OCI-LY3 (cell line): Measurements from ENCODE around the gene DKK3.

ENCODE experiments used
- CTCF ChIP-seq: fragments of 200-600, 300-600 bp; sonication (generic); IDR thresholded peaks from 2 replicates; pipeline ENCODE4 v1.5.1; 2014; ENCODE audit warnings: antibody characterized with exemption, low read length, low read depth
- EZH2phosphoT487 ChIP-seq: fragments of 200-600 bp; shearing (Covaris generic); IDR thresholded peaks from 2 replicates; pipeline ENCODE4 v1.6.1; 2018; ENCODE audit warnings: antibody characterized with exemption, mixed run types, low read depth

- TF ChIP-seq CTCF, result no peak
- TF ChIP-seq EZH2phosphoT487, result no peak
Measured at GRCh38 chr11:12016246-12016645, 7.8 kb upstream of the DKK3 start.
